Small intestine (tissue), 7 donors: ENCODE data around the gene ABCA2. TPM values are rescaled to one million over a fixed set of nuclear protein-coding genes. Genes with fewer than 3 reads are reported as not detected.

ENCODE experiments used
- DNase-seq, 2 donors: peaks; one replicate each; pipeline versions ENCODE4 v3.0.0 to v3.0.0-alpha.2; 2013
- FAIRE-seq: peaks from 2 replicates; lab custom pipeline; 2012; peaks lifted over from hg19 to GRCh38; lab: Jason Lieb, UNC
- H3K27ac ChIP-seq, 3 donors: one replicate each; pipeline ENCODE4 v1.5.1; 2013; ENCODE audit warnings: low read length in 2 of 3, mild to moderate bottlenecking in 2 of 3, control low read depth in 1 of 3, inconsistent platforms in 1 of 3, low read depth in 1 of 3, moderate library complexity in 1 of 3
- H3K27me3 ChIP-seq, 3 donors: one replicate each; pipeline ENCODE4 v1.6.1; 2013; ENCODE audit warnings: low read length in 3 of 3, inconsistent platforms in 1 of 3; ENCODE audit not compliant: control insufficient read depth in 3 of 3, insufficient read depth in 3 of 3
- H3K36me3 ChIP-seq, 3 donors: one replicate each; pipeline ENCODE4 v1.6.1; 2013; ENCODE audit warnings: low read length in 3 of 3, inconsistent platforms in 1 of 3, low read depth in 1 of 3, mild to moderate bottlenecking in 1 of 3, moderate library complexity in 1 of 3; ENCODE audit not compliant: control insufficient read depth in 3 of 3, insufficient read depth in 2 of 3
- H3K4me1 ChIP-seq, 3 donors: one replicate each; pipeline ENCODE4 v1.6.1; 2013; ENCODE audit warnings: low read length in 2 of 3, inconsistent platforms in 1 of 3, low read depth in 1 of 3, mild to moderate bottlenecking in 1 of 3, moderate library complexity in 1 of 3; ENCODE audit not compliant: control insufficient read depth in 3 of 3, insufficient read depth in 2 of 3
- H3K4me3 ChIP-seq, 3 donors: one replicate each; pipeline ENCODE4 v1.5.1; 2013; ENCODE audit warnings: low read length in 3 of 3, control low read depth in 1 of 3, inconsistent platforms in 1 of 3, low read depth in 1 of 3, mild to moderate bottlenecking in 1 of 3, moderate library complexity in 1 of 3
- H3K9me3 ChIP-seq, 2 donors: one replicate each; pipeline ENCODE4 v1.6.1; 2013; ENCODE audit warnings: low read depth in 1 of 2, low read length in 1 of 2; ENCODE audit not compliant: control insufficient read depth in 2 of 2, insufficient read depth in 1 of 2
- WGBS, 3 donors: extraction: QIAGEN DNeasy Blood & Tissue Kit; methylation state at CpG; one replicate each; pipeline ENCODE4 v1.1.7; 2013; 5-methylcytosine and 5-hydroxymethylcytosine counted together
- polyA plus RNA-seq, 4 donors: library from polyadenylated mRNA; stranded (reverse) in 3 of 4; unstranded in 1 of 4; fragments of 200-250 nt in 3 of 4; fragments of 120-200 nt in 1 of 4; gene quantifications; one replicate each; pipeline versions ENCODE4 v1.2.1 to v1.2.3, GENCODE V29; 2013
- donor health status: healthy with polysubstance abuse.
- donor health status: control.
- donor health status: control.
- donor health status: Bipolar disorder and iron deficiency.
- donor health status: healthy.

The ABCA2 gene
- polyA plus RNA-seq, 4 donors, result 3.4 to 29.0 (median 8.8) TPM

- H3K27me3 ChIP-seq, result peaks cover 0 to 7% (median 0%) of the 10 kb centered on the region in 3 donors
- H3K27ac ChIP-seq, result no peak overlapping the region
- FAIRE-seq (no peak), DNase-seq (no peak)
- WGBS, 3 donors, result 69 to 83% (median 73%) methylated on average over 26 to 29 of the region's 29 CpGs
- H3K4me1 ChIP-seq, result no peaks in the 10 kb centered on the region
- no peaks in the 10 kb centered on the region for H3K36me3 ChIP-seq
- H3K9me3 ChIP-seq, result no peaks in the 10 kb centered on the region
- H3K4me3 ChIP-seq, result no peak overlapping the region
These were observed 54.1 kb downstream of the ABCA2 start for GRCh38 chr9:136973618-136974617.

DNA sequence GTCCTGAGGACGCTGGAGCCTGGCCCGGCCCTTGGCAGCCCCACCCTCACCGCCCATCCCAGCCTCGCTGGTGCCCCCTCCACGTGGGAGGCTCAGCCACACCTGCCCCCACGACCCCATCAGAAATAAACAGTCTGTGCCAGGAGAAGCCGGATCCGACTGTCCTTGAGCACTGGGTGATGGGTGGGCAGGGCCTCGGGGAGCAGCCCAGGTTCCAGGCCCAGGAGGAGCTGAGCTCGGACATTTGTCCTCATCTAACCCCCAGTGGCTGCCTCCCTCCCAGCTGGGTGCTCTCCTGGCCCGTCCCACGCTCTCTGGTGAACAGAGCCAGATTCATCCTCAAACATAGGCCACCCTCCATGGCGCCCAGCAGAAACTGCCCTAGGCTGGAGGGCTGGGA lies 55.3 kb downstream of the ABCA2 start:
- DNase-seq, result no peak
- 39 to 63% (median 52%) methylated on average over 10 to 13 of the region's 13 CpGs for WGBS, 3 donors
- H3K36me3 ChIP-seq, result no peaks in the 10 kb centered on the region
- H3K4me3 ChIP-seq, result no peak overlapping the region
- FAIRE-seq, result no peak
- H3K4me1 ChIP-seq, result no peaks in the 10 kb centered on the region
- peaks cover 0 to 3% (median 0%) of the 10 kb centered on the region in 3 donors for H3K27me3 ChIP-seq
- no peaks in the 10 kb centered on the region for H3K9me3 ChIP-seq
- H3K27ac ChIP-seq, result no peak overlapping the region

DNA sequence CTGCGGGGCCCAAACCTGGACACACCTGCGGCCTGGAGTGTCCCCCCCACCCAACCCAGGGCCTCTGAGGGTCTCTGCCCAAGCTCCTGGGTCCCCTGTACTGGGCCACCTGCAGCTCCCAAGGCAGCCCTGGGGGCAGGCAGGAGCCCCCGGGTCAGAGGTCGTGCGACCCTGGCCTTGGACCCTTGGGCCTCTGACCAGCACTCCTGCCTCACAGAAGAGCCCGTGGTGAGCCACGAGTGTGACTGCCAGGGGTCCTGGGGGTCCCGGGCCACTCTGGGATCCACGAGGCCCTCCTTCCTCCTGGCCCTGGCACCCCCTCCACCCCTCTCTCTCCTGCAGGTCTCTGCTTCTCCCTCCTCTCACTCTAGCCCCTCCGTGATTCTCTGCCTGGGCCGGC lies 55.7 kb downstream of the ABCA2 start:
- 68 to 86% (median 83%) methylated on average over 7 to 11 of the region's 11 CpGs for WGBS, 3 donors
- H3K36me3 ChIP-seq, result no peaks in the 10 kb centered on the region
- H3K27ac ChIP-seq, result no peak overlapping the region
- no peak for FAIRE-seq
- H3K4me3 ChIP-seq, result no peak overlapping the region
- no peak for DNase-seq
- no peaks in the 10 kb centered on the region for H3K9me3 ChIP-seq
- no peaks in the 10 kb centered on the region for H3K4me1 ChIP-seq
- no peaks in the 10 kb centered on the region for H3K27me3 ChIP-seq

DNA sequence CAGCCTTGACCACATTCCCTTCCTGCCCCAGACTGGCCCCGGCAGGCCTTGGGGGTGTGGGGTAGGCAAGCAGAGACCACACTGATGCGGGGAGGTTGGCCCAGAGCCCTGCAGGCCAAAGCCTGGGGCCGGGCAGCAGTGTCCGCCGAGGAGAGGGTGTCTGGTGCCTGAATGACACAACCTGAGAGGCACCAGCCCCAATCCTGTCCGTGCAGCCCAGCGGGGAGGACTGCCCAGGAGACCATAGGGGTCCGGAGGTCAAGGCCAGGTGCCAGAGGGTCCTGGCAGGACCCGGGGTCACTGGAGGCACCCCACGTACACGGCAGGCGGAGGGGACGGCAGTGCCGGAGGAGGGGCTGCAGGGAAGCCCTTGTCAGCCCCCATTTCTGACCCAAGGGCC lies 56.3 kb downstream of the ABCA2 start:
- 76 to 80% (median 79%) methylated on average over 14 of the region's 14 CpGs for WGBS, 3 donors
- H3K27ac ChIP-seq, result no peak overlapping the region
- no peak overlapping the region for H3K4me3 ChIP-seq
- H3K4me1 ChIP-seq, result no peaks in the 10 kb centered on the region
- DNase-seq (no peak), FAIRE-seq (no peak)
- no peaks in the 10 kb centered on the region for H3K36me3 ChIP-seq
- H3K27me3 ChIP-seq, result no peaks in the 10 kb centered on the region
- H3K9me3 ChIP-seq, result no peaks in the 10 kb centered on the region

GRCh38 chr9:136970361-136970760 lies 57.7 kb downstream of the ABCA2 start:
- WGBS, 3 donors, result 78 to 82% (median 79%) methylated on average over 8 to 11 of the region's 11 CpGs
- Histone ChIP-seq H3K36me3 (no peaks in the 10 kb centered on the region), H3K9me3 (no peaks in the 10 kb centered on the region), H3K27me3 (peaks cover 0 to 9% (median 0%) of the 10 kb centered on the region in 3 donors), H3K27ac (no peak overlapping the region), H3K4me1 (peaks cover 0 to 4% (median 0%) of the 10 kb centered on the region in 3 donors), H3K4me3 (no peak overlapping the region)
- FAIRE-seq (no peak), DNase-seq (no peak)

DNA sequence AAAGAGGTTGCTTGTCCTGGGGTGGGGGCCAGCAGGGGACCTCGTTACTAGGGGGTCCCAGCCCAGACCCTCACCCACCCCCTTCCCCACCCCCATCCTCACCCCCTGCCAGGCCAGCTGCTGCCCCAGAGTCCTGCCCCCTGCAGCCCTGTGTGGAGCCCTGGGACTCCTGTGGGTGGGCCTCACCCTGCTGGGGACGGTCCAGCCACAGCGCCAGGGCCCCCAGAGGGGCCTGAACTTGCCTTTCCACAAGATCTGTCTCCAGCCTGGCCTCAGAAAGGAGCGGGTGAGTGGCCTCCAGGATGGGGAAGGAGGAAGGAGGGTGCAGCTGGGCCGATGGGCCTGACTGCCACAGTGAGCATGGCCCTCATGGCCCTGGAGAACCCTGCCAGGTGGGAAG lies 58.3 kb downstream of the ABCA2 start:
- DNase-seq, result no peak
- peaks cover 0 to 9% (median 0%) of the 10 kb centered on the region in 3 donors for H3K27me3 ChIP-seq
- no peak overlapping the region for H3K4me3 ChIP-seq
- H3K4me1 ChIP-seq, result peaks cover 0 to 6% (median 0%) of the 10 kb centered on the region in 3 donors
- H3K36me3 ChIP-seq, result no peaks in the 10 kb centered on the region
- no peak for FAIRE-seq
- no peak overlapping the region for H3K27ac ChIP-seq
- H3K9me3 ChIP-seq, result no peaks in the 10 kb centered on the region
- WGBS, 3 donors, result 53 to 80% (median 57%) methylated on average over 4 to 5 of the region's 5 CpGs

- H3K36me3 ChIP-seq, result no peaks in the 10 kb centered on the region
- no peak for DNase-seq
- no peak for FAIRE-seq
- peaks cover 0 to 12% (median 2%) of the 10 kb centered on the region in 3 donors for H3K4me1 ChIP-seq
- peaks cover 0 to 9% (median 0%) of the 10 kb centered on the region in 3 donors for H3K27me3 ChIP-seq
- H3K4me3 ChIP-seq, result no peak overlapping the region
- 82 to 90% (median 87%) methylated on average over 15 to 17 of the region's 17 CpGs for WGBS, 3 donors
- H3K27ac ChIP-seq, result no peak overlapping the region
- H3K9me3 ChIP-seq, result no peaks in the 10 kb centered on the region
These were observed 58.9 kb downstream of the ABCA2 start for GRCh38 chr9:136969150-136969549.

- no peak overlapping the region for H3K4me3 ChIP-seq
- no peak for FAIRE-seq
- no peak for DNase-seq
- no peak overlapping the region for H3K27ac ChIP-seq
- WGBS, 3 donors, result 68 to 80% (median 69%) methylated on average over 11 to 17 of the region's 17 CpGs
- H3K36me3 ChIP-seq, result no peaks in the 10 kb centered on the region
- peaks cover 0 to 13% (median 2%) of the 10 kb centered on the region in 3 donors for H3K4me1 ChIP-seq
- no peaks in the 10 kb centered on the region for H3K9me3 ChIP-seq
- peaks cover 0 to 9% (median 0%) of the 10 kb centered on the region in 3 donors for H3K27me3 ChIP-seq
These were observed 59.5 kb downstream of the ABCA2 start for GRCh38 chr9:136968333-136969127.
